ENCODE results near the gene CLCN7. TPM values are rescaled to one million over a fixed set of nuclear protein-coding genes. Genes with fewer than 3 reads are reported as not detected.
A peak's percentile ranks its signal among the peaks of the same experiment; 100 is the strongest.

CLCN7 gene
- total and polyA plus RNA-seq, 8 donors: 31.0 to 91.2 (median 36.2) TPM

- ATAC-seq: no peak
- H3K9me3 ChIP-seq: no peaks in the 10 kb centered on the region
- FAIRE-seq: no peak
- DNase-seq: peak in 1 of 6 donors; percentile 68
- intact Hi-C loops (cut with DNase I): no loop called here
- H3K27ac ChIP-seq: no peak overlapping the region
- peaks cover 0 to 37% (median 9%) of the 10 kb centered on the region in 3 donors for H3K36me3 ChIP-seq
- TF ChIP-seq, protein P1, sequence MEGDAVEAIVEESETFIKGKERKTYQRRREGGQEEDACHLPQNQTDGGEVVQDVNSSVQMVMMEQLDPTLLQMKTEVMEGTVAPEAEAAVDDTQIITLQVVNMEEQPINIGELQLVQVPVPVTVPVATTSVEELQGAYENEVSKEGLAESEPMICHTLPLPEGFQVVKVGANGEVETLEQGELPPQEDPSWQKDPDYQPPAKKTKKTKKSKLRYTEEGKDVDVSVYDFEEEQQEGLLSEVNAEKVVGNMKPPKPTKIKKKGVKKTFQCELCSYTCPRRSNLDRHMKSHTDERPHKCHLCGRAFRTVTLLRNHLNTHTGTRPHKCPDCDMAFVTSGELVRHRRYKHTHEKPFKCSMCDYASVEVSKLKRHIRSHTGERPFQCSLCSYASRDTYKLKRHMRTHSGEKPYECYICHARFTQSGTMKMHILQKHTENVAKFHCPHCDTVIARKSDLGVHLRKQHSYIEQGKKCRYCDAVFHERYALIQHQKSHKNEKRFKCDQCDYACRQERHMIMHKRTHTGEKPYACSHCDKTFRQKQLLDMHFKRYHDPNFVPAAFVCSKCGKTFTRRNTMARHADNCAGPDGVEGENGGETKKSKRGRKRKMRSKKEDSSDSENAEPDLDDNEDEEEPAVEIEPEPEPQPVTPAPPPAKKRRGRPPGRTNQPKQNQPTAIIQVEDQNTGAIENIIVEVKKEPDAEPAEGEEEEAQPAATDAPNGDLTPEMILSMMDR (IDR thresholded peaks at IDR 0.05): no peak
- H3K4me3 ChIP-seq: no peak overlapping the region
- whole genome bisulfite sequencing, 2 donors: 94 to 95% methylated on average over 33 to 38 of the region's 38 CpGs
- no peaks in the 10 kb centered on the region for H3K4me1 ChIP-seq
- no peaks in the 10 kb centered on the region for H3K27me3 ChIP-seq
Measured at GRCh38 chr16:1398826-1399581, 75.8 kb downstream of the CLCN7 start.

DNA sequence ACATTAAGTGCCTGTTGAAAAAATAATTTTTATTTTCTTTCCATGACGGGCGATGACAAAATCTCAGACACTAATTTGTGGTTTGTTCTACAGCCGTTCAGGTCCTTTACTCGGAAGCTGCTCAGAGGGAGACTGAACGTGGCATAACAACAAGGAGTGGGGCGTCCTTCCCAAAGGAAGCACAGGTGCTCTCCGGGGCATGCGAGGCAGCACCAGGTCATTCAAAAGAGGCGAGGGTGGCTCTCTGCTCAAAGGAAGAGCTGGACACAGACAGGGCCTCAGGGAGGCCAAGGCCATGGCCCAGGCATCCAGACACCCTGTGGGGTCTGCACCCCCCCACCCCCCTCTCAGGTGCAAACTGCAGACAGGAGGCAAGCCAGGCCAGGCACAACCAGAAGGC, 76.5 kb downstream of the CLCN7 start:
- no peak overlapping the region for H3K27ac ChIP-seq
- H3K4me3 ChIP-seq: no peak overlapping the region
- TF ChIP-seq, protein P1 (IDR thresholded peaks at IDR 0.05): no peak
- no peaks in the 10 kb centered on the region for H3K27me3 ChIP-seq
- no peak for DNase-seq
- no peak for FAIRE-seq
- 93 to 95% methylated on average over 9 of the region's 9 CpGs for WGBS, 2 donors
- H3K9me3 ChIP-seq: no peaks in the 10 kb centered on the region
- no peak for ATAC-seq
- peaks cover 0 to 40% (median 9%) of the 10 kb centered on the region in 3 donors for H3K36me3 ChIP-seq
- H3K4me1 ChIP-seq: no peaks in the 10 kb centered on the region
- intact Hi-C loops (cut with DNase I): no loop called here

- peak in 1 of 6 donors; percentile 58 for DNase-seq
Measured at GRCh38 chr16:1397779-1398178, 77.0 kb downstream of the CLCN7 start.

DNA sequence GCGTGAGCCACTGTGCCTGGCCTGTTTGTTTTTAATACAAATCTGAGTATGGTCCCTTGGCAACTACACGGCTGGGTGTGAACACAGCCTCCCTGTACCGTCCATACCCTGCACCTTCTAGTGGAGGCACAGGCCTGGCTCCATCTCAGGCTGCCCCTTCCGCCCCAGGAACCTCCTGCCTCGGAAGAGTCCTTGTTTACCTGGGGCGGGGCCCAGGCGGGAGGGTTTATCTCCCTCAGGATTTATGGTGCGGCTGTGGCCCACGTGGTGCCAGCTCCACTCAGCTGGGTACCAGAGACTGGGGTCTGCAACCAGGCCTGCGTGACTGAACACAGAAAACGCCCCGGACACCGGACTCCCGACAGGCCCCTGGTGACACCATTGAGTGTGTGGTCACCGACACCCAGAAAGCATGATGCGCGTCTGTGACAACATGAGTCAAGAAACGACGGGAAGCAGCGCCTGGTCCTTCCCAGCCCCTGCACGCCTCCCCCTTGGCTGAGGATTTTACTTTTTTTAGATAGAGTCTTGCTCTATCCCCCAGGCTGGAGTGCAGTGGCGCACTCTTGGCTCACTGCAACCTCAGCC, 79.3 kb downstream of the CLCN7 start:
- intact Hi-C loops (cut with DNase I): no loop called here
- Histone ChIP-seq H3K4me1 (no peaks in the 10 kb centered on the region), H3K36me3 (peaks cover 0 to 38% (median 9%) of the 10 kb centered on the region in 3 donors), H3K9me3 (no peaks in the 10 kb centered on the region), H3K27ac (no peak overlapping the region), H3K4me3 (no peak overlapping the region), H3K27me3 (no peaks in the 10 kb centered on the region)
- ATAC-seq (no peak), DNase-seq (peak in 1 of 6 donors; percentile 56), FAIRE-seq (no peak)
- TF ChIP-seq, protein P1 (IDR thresholded peaks at IDR 0.05): no peak
- WGBS, 2 donors: 92 to 93% methylated on average over 22 of the region's 22 CpGs

More at GRCh38 chr16:1397779-1398178, 77.0 kb downstream of the CLCN7 start:
- ATAC-seq: no peak
- Histone ChIP-seq H3K4me3 (no peak overlapping the region), H3K27me3 (no peaks in the 10 kb centered on the region), H3K36me3 (peaks cover 0 to 45% (median 9%) of the 10 kb centered on the region in 3 donors), H3K9me3 (no peaks in the 10 kb centered on the region), H3K27ac (no peak overlapping the region), H3K4me1 (no peaks in the 10 kb centered on the region)
- FAIRE-seq: no peak
- TF ChIP-seq, protein P1 (IDR thresholded peaks at IDR 0.05): no peak
- intact Hi-C loops (cut with DNase I): no loop called here
- 92 to 95% methylated on average over 17 to 21 of the region's 21 CpGs for WGBS, 2 donors

Other genes starting within 250 kb of the CLCN7 start
- gene TPSG1, start 249.8 kb downstream of the CLCN7 start, total RNA-seq: under 1 TPM in 1 of 6 donors, not detected in 5; 0.26 TPM
- under 1 TPM in 1 of 2 donors, not detected in 1; 0.12 TPM for gene TPSG1, start 249.8 kb downstream of the CLCN7 start, polyA plus RNA-seq
- 1 to 10 TPM in 5 of 6 donors, under 1 TPM in 1; 0.69 to 9.9 (median 4.8) TPM for gene TPSB2, start 244.8 kb downstream of the CLCN7 start, total RNA-seq
- gene TPSB2, start 244.8 kb downstream of the CLCN7 start, polyA plus RNA-seq: 10 to 100 TPM in 1 of 2 donors, 1 to 10 TPM in 1; 2.4 to 12.2 TPM
- gene TPSAB1, start 234.3 kb downstream of the CLCN7 start, total RNA-seq: 10 to 100 TPM in 1 of 6 donors, 1 to 10 TPM in 5; 1.1 to 17.0 (median 4.9) TPM
- gene TPSAB1, start 234.3 kb downstream of the CLCN7 start, polyA plus RNA-seq: 10 to 100 TPM in 1 of 2 donors, 1 to 10 TPM in 1; 1.3 to 14.5 TPM
- under 1 TPM in 1 of 6 donors, not detected in 5; 0.61 TPM for gene TPSD1, start 219.0 kb downstream of the CLCN7 start, total RNA-seq
- under 1 TPM; 0.19 to 0.26 TPM for gene TPSD1, start 219.0 kb downstream of the CLCN7 start, polyA plus RNA-seq
- gene UBE2I, start 165.4 kb downstream of the CLCN7 start, total RNA-seq: 10 to 100 TPM; 30.0 to 57.9 (median 36.1) TPM
- gene UBE2I, start 165.4 kb downstream of the CLCN7 start, polyA plus RNA-seq: 10 to 100 TPM; 35.3 to 42.0 TPM
- 10 to 100 TPM in 3 of 6 donors, 1 to 10 TPM in 3; 2.1 to 13.1 (median 9.4) TPM for gene BAIAP3, start 141.4 kb downstream of the CLCN7 start, total RNA-seq
- 100 to 1,000 TPM in 1 of 2 donors, 10 to 100 TPM in 1; 47.4 to 110 TPM for gene BAIAP3, start 141.4 kb downstream of the CLCN7 start, polyA plus RNA-seq
- 10 to 100 TPM; 22.2 to 32.3 (median 29.4) TPM for gene TSR3, start 123.2 kb downstream of the CLCN7 start, total RNA-seq
- gene TSR3, start 123.2 kb downstream of the CLCN7 start, polyA plus RNA-seq: 10 to 100 TPM; 34.1 to 40.9 TPM
- 10 to 100 TPM; 28.0 to 51.5 (median 36.2) TPM for gene GNPTG, start 123.1 kb downstream of the CLCN7 start, total RNA-seq
- 10 to 100 TPM; 58.2 to 75.3 TPM for gene GNPTG, start 123.1 kb downstream of the CLCN7 start, polyA plus RNA-seq
- 10 to 100 TPM in 3 of 6 donors, 1 to 10 TPM in 3; 4.4 to 22.1 (median 10.2) TPM for gene UNKL, start 60.3 kb downstream of the CLCN7 start, total RNA-seq
- 10 to 100 TPM in 1 of 2 donors, 1 to 10 TPM in 1; 7.6 to 15.2 TPM for gene UNKL, start 60.3 kb downstream of the CLCN7 start, polyA plus RNA-seq
- 1 to 10 TPM; 2.2 to 4.7 (median 4.3) TPM for gene UQCC4, start 54.3 kb downstream of the CLCN7 start, total RNA-seq
- gene UQCC4, start 54.3 kb downstream of the CLCN7 start, polyA plus RNA-seq: 10 to 100 TPM in 1 of 2 donors, 1 to 10 TPM in 1; 8.3 to 14.4 TPM
- under 1 TPM in 2 of 6 donors, not detected in 4; 0.16 to 0.23 TPM for gene PERCC1, start 44.0 kb downstream of the CLCN7 start, total RNA-seq
- not detected for gene PERCC1, start 44.0 kb downstream of the CLCN7 start, polyA plus RNA-seq
- 1 to 10 TPM in 3 of 6 donors, under 1 TPM in 3; 0.59 to 3.2 (median 1.2) TPM for gene CCDC154, start 30.5 kb downstream of the CLCN7 start, total RNA-seq
- 1 to 10 TPM; 7.7 to 7.8 TPM for gene CCDC154, start 30.5 kb downstream of the CLCN7 start, polyA plus RNA-seq
- not detected for gene PTX4, start 13.9 kb upstream of the CLCN7 start, total RNA-seq
- not detected for gene PTX4, start 13.9 kb upstream of the CLCN7 start, polyA plus RNA-seq
- gene TELO2, start 18.3 kb upstream of the CLCN7 start, total RNA-seq: 10 to 100 TPM; 11.7 to 22.9 (median 17.5) TPM
- 10 to 100 TPM; 65.9 to 98.7 TPM for gene TELO2, start 18.3 kb upstream of the CLCN7 start, polyA plus RNA-seq
- 1 to 10 TPM; 2.4 to 9.6 (median 4.6) TPM for gene TMEM204, start 58.6 kb upstream of the CLCN7 start, total RNA-seq
- 1 to 10 TPM; 8.8 to 9.8 TPM for gene TMEM204, start 58.6 kb upstream of the CLCN7 start, polyA plus RNA-seq
- gene IFT140, start 137.0 kb upstream of the CLCN7 start, total RNA-seq: 10 to 100 TPM in 5 of 6 donors, 1 to 10 TPM in 1; 7.8 to 20.7 (median 10.4) TPM
- gene IFT140, start 137.0 kb upstream of the CLCN7 start, polyA plus RNA-seq: 10 to 100 TPM; 18.3 to 24.3 TPM
- 10 to 100 TPM in 1 of 6 donors, 1 to 10 TPM in 5; 4.6 to 13.8 (median 6.7) TPM for gene CRAMP1, start 137.3 kb upstream of the CLCN7 start, total RNA-seq
- gene CRAMP1, start 137.3 kb upstream of the CLCN7 start, polyA plus RNA-seq: 10 to 100 TPM in 1 of 2 donors, 1 to 10 TPM in 1; 9.0 to 16.2 TPM
- 10 to 100 TPM; 21.7 to 49.3 (median 32.4) TPM for gene JPT2, start 203.3 kb upstream of the CLCN7 start, total RNA-seq
- 10 to 100 TPM; 13.5 to 22.2 TPM for gene JPT2, start 203.3 kb upstream of the CLCN7 start, polyA plus RNA-seq
- 10 to 100 TPM; 25.5 to 51.8 (median 40.1) TPM for gene MAPK8IP3, start 231.2 kb upstream of the CLCN7 start, total RNA-seq
- gene MAPK8IP3, start 231.2 kb upstream of the CLCN7 start, polyA plus RNA-seq: 100 to 1,000 TPM in 1 of 2 donors, 10 to 100 TPM in 1; 94.9 to 244 TPM